ENCODE measurements around the gene ADAMTSL1.
A peak's percentile ranks its signal among the peaks of the same experiment; 100 is the strongest.

ADAMTSL1 gene

DNA sequence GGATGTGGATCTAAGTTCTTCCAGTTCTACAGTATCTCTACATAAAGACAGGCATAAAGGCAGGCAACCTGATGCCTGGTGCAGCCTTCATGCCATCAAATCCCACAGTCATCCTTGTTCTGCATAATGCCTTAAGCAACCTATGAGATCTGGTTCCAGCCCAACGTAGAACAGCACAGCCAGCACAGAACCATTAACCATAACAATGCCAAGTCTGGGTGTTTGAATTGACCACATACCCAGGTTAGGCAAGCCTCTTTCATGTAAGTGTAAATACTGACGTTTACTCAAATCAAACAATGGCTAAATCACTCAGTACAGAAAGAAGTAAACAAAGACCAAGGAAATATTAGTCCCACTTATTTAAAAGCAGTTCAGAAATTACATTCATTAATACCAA is 195.0 kb downstream of the ADAMTSL1 start:
- Histone ChIP-seq H3K4me3 (ENCODE audit: low read depth in 1 of 2, low read length in 2 of 2) (no peak overlapping the region), H3K27me3 (ENCODE audit: low read depth, low read length) (no peaks in the 10 kb centered on the region), H3K36me3 (ENCODE audit: control insufficient read depth in 1 of 2, insufficient read depth in 2 of 2, low read length in 2 of 2) (no peaks in the 10 kb centered on the region), H3K27ac (ENCODE audit: low read length) (no peak overlapping the region), H3K4me1 (ENCODE audit: control insufficient read depth in 1 of 2, insufficient read depth in 2 of 2, low read length in 2 of 2) (peaks cover 0 to 4% of the 10 kb centered on the region in 2 donors), H3K9me3 (ENCODE audit: control insufficient read depth in 1 of 2, low read length in 2 of 2) (no peaks in the 10 kb centered on the region)

DNA sequence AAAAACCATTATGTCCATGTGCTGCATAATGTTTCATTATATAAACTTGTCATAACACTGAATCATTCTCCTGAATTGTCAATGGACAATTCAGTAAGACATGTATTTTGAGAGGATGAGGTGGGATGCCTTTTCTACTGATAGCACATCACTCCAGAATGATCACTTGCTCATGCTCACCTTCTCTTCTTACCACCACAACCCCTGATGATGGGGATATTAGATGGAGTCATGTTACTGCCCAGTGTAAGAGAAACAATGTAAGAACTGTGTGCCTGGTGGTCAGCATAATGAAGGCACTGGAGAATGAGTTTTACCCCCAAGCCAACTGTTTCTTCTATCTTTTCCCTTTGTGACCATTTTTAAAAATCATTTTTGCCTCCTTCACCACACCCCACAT is 198.8 kb downstream of the ADAMTSL1 start:
- H3K27ac ChIP-seq (ENCODE audit: low read length), result no peak overlapping the region
- H3K4me1 ChIP-seq (ENCODE audit: control insufficient read depth in 1 of 2, insufficient read depth in 2 of 2, low read length in 2 of 2), result no peaks in the 10 kb centered on the region
- H3K27me3 ChIP-seq (ENCODE audit: low read depth, low read length), result no peaks in the 10 kb centered on the region
- H3K4me3 ChIP-seq (ENCODE audit: low read depth in 1 of 2, low read length in 2 of 2), result no peak overlapping the region
- H3K9me3 ChIP-seq (ENCODE audit: control insufficient read depth in 1 of 2, low read length in 2 of 2), result no peaks in the 10 kb centered on the region
- no peaks in the 10 kb centered on the region for H3K36me3 ChIP-seq (ENCODE audit: control insufficient read depth in 1 of 2, insufficient read depth in 2 of 2, low read length in 2 of 2)

DNA sequence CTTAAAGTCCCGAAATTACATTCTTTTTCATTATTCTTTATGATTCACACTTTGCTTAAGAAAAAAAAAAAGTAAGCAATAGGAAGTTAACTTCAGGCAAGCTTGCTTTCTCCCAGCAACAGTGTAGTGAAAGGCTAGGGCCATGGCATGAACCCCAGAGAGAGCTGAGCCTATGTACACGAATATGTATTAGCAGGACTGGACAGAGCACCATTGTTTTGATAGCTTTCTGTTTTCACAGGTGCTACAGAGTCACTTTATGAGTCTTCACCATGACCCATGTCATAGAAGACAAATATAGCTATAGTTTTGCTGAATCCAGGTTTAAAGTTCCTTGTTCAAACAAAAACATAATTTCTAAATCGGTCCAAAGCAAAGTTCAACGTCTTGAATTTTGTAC is 199.2 kb downstream of the ADAMTSL1 start:
- no peak overlapping the region for H3K27ac ChIP-seq (ENCODE audit: low read length)
- no peaks in the 10 kb centered on the region for H3K27me3 ChIP-seq (ENCODE audit: low read depth, low read length)
- H3K4me3 ChIP-seq (ENCODE audit: low read depth in 1 of 2, low read length in 2 of 2), result no peak overlapping the region
- no peaks in the 10 kb centered on the region for H3K36me3 ChIP-seq (ENCODE audit: control insufficient read depth in 1 of 2, insufficient read depth in 2 of 2, low read length in 2 of 2)
- no peaks in the 10 kb centered on the region for H3K4me1 ChIP-seq (ENCODE audit: control insufficient read depth in 1 of 2, insufficient read depth in 2 of 2, low read length in 2 of 2)
- H3K9me3 ChIP-seq (ENCODE audit: control insufficient read depth in 1 of 2, low read length in 2 of 2), result no peaks in the 10 kb centered on the region

DNA sequence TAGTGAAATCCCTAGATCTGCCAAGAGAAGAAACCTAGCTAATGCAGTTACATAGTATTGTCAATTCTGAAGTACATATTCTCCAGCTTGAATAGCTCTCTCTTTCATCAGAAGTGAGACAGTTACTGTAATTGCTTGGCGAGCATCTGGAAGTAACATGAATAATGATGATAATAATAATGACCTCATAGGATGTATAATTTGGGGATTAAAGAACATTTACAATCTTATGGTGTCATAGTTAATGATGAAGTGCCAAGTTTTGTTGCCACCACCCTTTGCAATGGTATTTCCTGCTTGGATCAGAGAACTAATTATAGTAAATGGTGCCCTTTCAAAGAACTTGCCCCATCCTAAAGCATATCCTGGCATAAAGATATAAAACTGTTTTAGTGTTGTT is 201.4 kb downstream of the ADAMTSL1 start:
- Histone ChIP-seq H3K36me3 (ENCODE audit: control insufficient read depth in 1 of 2, insufficient read depth in 2 of 2, low read length in 2 of 2) (no peaks in the 10 kb centered on the region), H3K27me3 (ENCODE audit: low read depth, low read length) (no peaks in the 10 kb centered on the region), H3K4me3 (ENCODE audit: low read depth in 1 of 2, low read length in 2 of 2) (no peak overlapping the region), H3K27ac (ENCODE audit: low read length) (no peak overlapping the region), H3K4me1 (ENCODE audit: control insufficient read depth in 1 of 2, insufficient read depth in 2 of 2, low read length in 2 of 2) (no peaks in the 10 kb centered on the region), H3K9me3 (ENCODE audit: control insufficient read depth in 1 of 2, low read length in 2 of 2) (no peaks in the 10 kb centered on the region)

DNA sequence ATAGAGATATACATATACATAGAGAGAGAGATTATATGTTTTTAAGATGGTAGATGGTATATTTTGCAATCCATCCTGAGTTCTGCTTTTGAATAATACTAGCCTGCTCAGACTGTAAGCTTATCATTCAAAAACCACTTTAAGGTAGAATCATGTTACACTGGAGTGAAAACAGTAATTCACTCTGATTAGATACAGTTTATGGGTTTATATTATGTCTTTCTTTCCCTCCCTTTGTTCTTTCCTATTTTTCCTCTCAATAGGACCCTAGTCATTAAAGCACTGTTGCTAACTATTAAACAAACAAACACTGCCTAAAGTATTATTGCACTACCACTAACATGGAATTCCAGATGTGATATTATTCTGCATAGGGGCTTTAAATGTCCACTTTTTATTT is 202.0 kb downstream of the ADAMTSL1 start:
- no peak overlapping the region for H3K27ac ChIP-seq (ENCODE audit: low read length)
- H3K9me3 ChIP-seq (ENCODE audit: control insufficient read depth in 1 of 2, low read length in 2 of 2), result no peaks in the 10 kb centered on the region
- no peaks in the 10 kb centered on the region for H3K27me3 ChIP-seq (ENCODE audit: low read depth, low read length)
- no peaks in the 10 kb centered on the region for H3K4me1 ChIP-seq (ENCODE audit: control insufficient read depth in 1 of 2, insufficient read depth in 2 of 2, low read length in 2 of 2)
- H3K36me3 ChIP-seq (ENCODE audit: control insufficient read depth in 1 of 2, insufficient read depth in 2 of 2, low read length in 2 of 2), result no peaks in the 10 kb centered on the region
- no peak overlapping the region for H3K4me3 ChIP-seq (ENCODE audit: low read depth in 1 of 2, low read length in 2 of 2)

DNA sequence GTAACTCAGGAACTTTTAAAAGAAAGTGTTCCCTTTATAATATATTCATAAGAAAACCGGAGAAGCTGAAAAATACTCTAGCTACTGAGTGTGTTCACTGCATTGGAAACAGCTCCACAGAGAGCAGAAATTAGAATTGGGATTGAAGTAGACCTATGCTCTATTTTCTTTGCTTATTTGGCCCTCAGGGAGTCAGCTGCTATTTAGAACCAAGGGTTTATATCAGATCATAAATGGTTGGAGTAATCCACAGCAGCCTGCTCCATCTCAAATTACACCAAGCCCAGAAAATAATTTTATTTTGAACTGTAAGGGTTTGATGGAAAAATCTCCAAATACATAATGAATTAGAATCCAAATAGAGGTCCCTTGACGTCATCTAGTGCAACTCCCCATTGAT is 202.6 kb downstream of the ADAMTSL1 start:
- Histone ChIP-seq H3K27me3 (ENCODE audit: low read depth, low read length) (no peaks in the 10 kb centered on the region), H3K36me3 (ENCODE audit: control insufficient read depth in 1 of 2, insufficient read depth in 2 of 2, low read length in 2 of 2) (no peaks in the 10 kb centered on the region), H3K4me1 (ENCODE audit: control insufficient read depth in 1 of 2, insufficient read depth in 2 of 2, low read length in 2 of 2) (no peaks in the 10 kb centered on the region), H3K4me3 (ENCODE audit: low read depth in 1 of 2, low read length in 2 of 2) (no peak overlapping the region), H3K9me3 (ENCODE audit: control insufficient read depth in 1 of 2, low read length in 2 of 2) (no peaks in the 10 kb centered on the region), H3K27ac (ENCODE audit: low read length) (no peak overlapping the region)

DNA sequence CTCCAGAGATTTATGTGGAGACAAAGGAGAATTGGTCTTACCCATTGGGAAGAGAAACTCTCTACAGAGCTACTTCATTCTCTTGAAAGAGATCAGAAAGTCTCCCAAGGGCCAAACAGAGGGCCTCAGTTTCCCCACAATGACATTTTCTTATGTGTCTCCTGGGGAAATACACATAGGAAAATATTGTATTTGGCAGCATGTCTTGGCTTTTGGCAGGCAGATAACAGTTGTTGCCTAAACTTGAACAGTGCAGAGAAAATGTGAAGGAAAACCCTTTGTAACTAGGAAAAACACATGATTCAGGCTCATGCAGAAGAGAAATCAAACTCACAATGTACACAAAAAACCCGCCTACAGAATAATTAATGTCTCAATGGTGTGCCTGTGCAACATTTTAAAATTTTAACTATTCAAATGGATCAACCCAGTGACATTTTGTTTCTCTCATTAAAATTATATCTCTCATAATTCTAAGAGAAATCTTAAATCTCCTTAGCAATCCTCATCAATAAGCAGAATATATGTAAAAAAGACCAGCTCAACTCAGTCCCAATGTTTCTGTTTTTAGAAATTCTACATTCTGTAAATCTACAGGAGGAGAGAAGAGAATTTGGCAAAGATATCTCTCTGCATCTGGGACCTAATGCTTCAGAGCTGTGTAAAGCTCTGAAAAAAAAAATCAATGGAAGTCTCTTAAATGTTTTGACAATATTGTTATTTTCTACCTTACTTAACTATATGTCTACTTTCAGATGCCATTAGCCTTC is 205.1 kb downstream of the ADAMTSL1 start:
- Histone ChIP-seq H3K27me3 (ENCODE audit: low read depth, low read length) (no peaks in the 10 kb centered on the region), H3K4me1 (ENCODE audit: control insufficient read depth in 1 of 2, insufficient read depth in 2 of 2, low read length in 2 of 2) (peaks cover 6 to 8% of the 10 kb centered on the region in 2 donors), H3K4me3 (ENCODE audit: low read depth in 1 of 2, low read length in 2 of 2) (no peak overlapping the region), H3K9me3 (ENCODE audit: control insufficient read depth in 1 of 2, low read length in 2 of 2) (no peaks in the 10 kb centered on the region), H3K27ac (ENCODE audit: low read length) (no peak overlapping the region), H3K36me3 (ENCODE audit: control insufficient read depth in 1 of 2, insufficient read depth in 2 of 2, low read length in 2 of 2) (no peaks in the 10 kb centered on the region)

DNA sequence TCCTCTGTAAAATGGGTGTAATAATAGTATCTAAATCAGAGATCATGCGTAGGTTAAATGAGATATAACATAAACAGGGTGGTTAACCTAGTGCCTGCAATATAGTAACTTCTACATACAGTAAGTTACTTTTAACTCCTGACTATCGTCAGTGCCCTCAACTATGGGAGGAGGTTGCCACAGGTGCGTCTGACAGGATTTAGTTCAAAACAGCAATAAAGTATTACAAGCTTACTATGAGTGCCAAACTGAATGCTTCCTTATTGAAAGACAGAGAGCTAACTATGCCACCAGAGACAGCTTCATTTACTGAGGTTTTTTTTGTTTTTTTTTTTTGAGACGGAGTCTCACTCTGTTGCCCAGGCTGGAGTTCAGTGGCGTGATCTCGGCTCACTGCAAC is 209.0 kb downstream of the ADAMTSL1 start:
- Histone ChIP-seq H3K36me3 (ENCODE audit: control insufficient read depth in 1 of 2, insufficient read depth in 2 of 2, low read length in 2 of 2) (no peaks in the 10 kb centered on the region), H3K4me1 (ENCODE audit: control insufficient read depth in 1 of 2, insufficient read depth in 2 of 2, low read length in 2 of 2) (peaks cover 15 to 17% of the 10 kb centered on the region in 2 donors), H3K9me3 (ENCODE audit: control insufficient read depth in 1 of 2, low read length in 2 of 2) (no peaks in the 10 kb centered on the region), H3K27ac (ENCODE audit: low read length) (no peak overlapping the region), H3K4me3 (ENCODE audit: low read depth in 1 of 2, low read length in 2 of 2) (no peak overlapping the region), H3K27me3 (ENCODE audit: low read depth, low read length) (no peaks in the 10 kb centered on the region)

DNA sequence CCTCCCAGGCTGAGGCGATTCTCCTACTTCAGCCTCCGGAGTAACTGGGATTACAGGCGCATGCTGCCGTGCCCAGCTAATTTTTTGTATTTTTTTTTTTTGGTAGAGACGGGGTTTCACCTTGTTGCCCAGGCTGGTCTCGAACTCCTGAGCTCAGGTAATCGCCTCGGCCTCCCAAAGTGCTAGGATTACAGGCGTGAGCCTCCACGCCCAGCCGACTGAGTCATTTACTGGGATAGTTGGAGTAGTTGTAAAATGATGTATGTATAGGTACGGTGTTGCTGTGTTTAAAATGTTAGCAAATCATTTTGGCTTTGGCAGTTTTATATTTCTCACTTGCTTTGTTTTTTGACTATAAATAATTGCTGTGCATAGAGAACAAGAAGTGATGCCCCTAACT is 209.4 kb downstream of the ADAMTSL1 start:
- Histone ChIP-seq H3K4me1 (ENCODE audit: control insufficient read depth in 1 of 2, insufficient read depth in 2 of 2, low read length in 2 of 2) (peaks cover 15 to 17% of the 10 kb centered on the region in 2 donors), H3K27ac (ENCODE audit: low read length) (no peak overlapping the region), H3K9me3 (ENCODE audit: control insufficient read depth in 1 of 2, low read length in 2 of 2) (no peaks in the 10 kb centered on the region), H3K4me3 (ENCODE audit: low read depth in 1 of 2, low read length in 2 of 2) (no peak overlapping the region), H3K27me3 (ENCODE audit: low read depth, low read length) (no peaks in the 10 kb centered on the region), H3K36me3 (ENCODE audit: control insufficient read depth in 1 of 2, insufficient read depth in 2 of 2, low read length in 2 of 2) (no peaks in the 10 kb centered on the region)

DNA sequence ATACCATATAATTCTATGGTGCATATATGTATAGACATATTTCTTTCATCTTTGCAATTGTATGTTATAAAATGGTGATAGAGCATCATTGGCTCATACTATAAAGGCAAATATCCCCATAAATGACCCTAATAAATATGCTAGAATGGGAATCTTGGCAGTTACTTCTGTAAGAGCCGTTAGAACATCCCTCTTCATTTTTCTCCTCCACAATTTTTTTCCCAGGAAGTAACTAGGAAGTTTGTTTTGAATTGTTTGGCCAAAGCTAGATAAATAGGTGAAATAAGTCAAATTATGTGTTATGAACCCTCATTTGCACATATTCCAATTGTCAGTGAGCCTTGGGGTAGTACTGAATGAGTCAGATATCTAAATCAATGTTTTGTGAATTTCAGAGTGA is 209.9 kb downstream of the ADAMTSL1 start:
- Histone ChIP-seq H3K9me3 (ENCODE audit: control insufficient read depth in 1 of 2, low read length in 2 of 2) (no peaks in the 10 kb centered on the region), H3K4me3 (ENCODE audit: low read depth in 1 of 2, low read length in 2 of 2) (no peak overlapping the region), H3K36me3 (ENCODE audit: control insufficient read depth in 1 of 2, insufficient read depth in 2 of 2, low read length in 2 of 2) (no peaks in the 10 kb centered on the region), H3K27ac (ENCODE audit: low read length) (peak overlapping the region; percentile 41), H3K27me3 (ENCODE audit: low read depth, low read length) (no peaks in the 10 kb centered on the region), H3K4me1 (ENCODE audit: control insufficient read depth in 1 of 2, insufficient read depth in 2 of 2, low read length in 2 of 2) (peaks cover 15 to 17% of the 10 kb centered on the region in 2 donors)

DNA sequence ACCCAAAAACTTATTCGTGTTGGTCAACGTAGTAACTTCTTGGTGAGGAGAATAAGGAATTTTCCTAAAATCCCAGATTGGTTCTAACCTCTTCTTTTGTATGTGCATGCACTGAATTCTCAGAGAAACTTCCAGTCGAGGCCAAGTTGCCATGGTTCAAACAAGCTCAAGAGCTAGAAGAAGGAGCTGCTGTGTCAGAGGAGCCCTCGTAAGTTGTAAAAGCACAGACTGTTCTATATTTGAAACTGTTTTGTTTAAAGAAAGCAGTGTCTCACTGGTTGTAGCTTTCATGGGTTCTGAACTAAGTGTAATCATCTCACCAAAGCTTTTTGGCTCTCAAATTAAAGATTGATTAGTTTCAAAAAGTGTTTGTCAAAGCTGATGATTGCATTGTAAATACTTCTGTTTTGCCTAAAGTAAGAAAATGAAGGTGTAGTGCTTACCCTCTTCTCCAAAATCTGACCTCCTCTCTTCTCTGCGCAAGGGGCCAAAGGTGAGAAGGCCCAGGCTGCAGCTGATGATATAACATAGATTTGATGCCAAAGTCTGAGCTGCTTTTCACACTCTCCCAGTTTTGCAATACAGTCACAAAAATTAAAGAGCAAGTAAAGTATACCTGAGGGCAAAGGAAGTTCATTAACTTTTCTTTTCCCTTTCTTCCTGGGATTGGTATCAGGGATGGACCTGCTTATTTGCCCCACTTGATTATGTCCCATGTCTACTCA is 210.8 kb downstream of the ADAMTSL1 start:
- H3K27me3 ChIP-seq (ENCODE audit: low read depth, low read length), result no peaks in the 10 kb centered on the region
- H3K4me1 ChIP-seq (ENCODE audit: control insufficient read depth in 1 of 2, insufficient read depth in 2 of 2, low read length in 2 of 2), result peaks cover 15 to 17% of the 10 kb centered on the region in 2 donors
- H3K4me3 ChIP-seq (ENCODE audit: low read depth in 1 of 2, low read length in 2 of 2), result no peak overlapping the region
- H3K27ac ChIP-seq (ENCODE audit: low read length), result peak overlapping the region; percentile 41
- H3K36me3 ChIP-seq (ENCODE audit: control insufficient read depth in 1 of 2, insufficient read depth in 2 of 2, low read length in 2 of 2), result no peaks in the 10 kb centered on the region
- no peaks in the 10 kb centered on the region for H3K9me3 ChIP-seq (ENCODE audit: control insufficient read depth in 1 of 2, low read length in 2 of 2)
